Ammon's horn (tissue), 1 donor: ENCODE results near the gene FHAD1.
A peak's percentile ranks its signal among the peaks of the same experiment; 100 is the strongest.

Experiments used
- DNase-seq: peaks from one replicate; pipeline ENCODE4 v3.0.0-alpha.2; 2016; ENCODE audit warnings: low spot score

Gene FHAD1

GRCh38 chr1:15218287-15219279 lies 28.4 kb upstream of the FHAD1 start:
- no peak for DNase-seq

GRCh38 chr1:15219280-15220023 lies 27.6 kb upstream of the FHAD1 start:
- no peak for DNase-seq

- DNase-seq, result no peak
These were observed 27.0 kb upstream of the FHAD1 start for GRCh38 chr1:15220024-15220392.

GRCh38 chr1:15220825-15221431 lies 26.1 kb upstream of the FHAD1 start:
- DNase-seq, result no peak

GRCh38 chr1:15222653-15223303 lies 24.2 kb upstream of the FHAD1 start:
- no peak for DNase-seq

- peak; percentile 36 for DNase-seq
These were observed 22.7 kb upstream of the FHAD1 start for GRCh38 chr1:15224259-15224869.

GRCh38 chr1:15224974-15225373 lies 22.0 kb upstream of the FHAD1 start:
- no peak for DNase-seq

- DNase-seq, result no peak
These were observed 21.6 kb upstream of the FHAD1 start for GRCh38 chr1:15225461-15225860.

GRCh38 chr1:15226388-15227255 lies 20.4 kb upstream of the FHAD1 start:
- DNase-seq, result no peak

- DNase-seq, result no peak
These were observed 17.3 kb upstream of the FHAD1 start for GRCh38 chr1:15229707-15230131.

- DNase-seq, result no peak
These were observed 15.3 kb upstream of the FHAD1 start for GRCh38 chr1:15231714-15232201.

- no peak for DNase-seq
These were observed 13.3 kb upstream of the FHAD1 start for GRCh38 chr1:15233689-15234088.

- DNase-seq, result no peak
These were observed 10.7 kb upstream of the FHAD1 start for GRCh38 chr1:15236321-15236721.

GRCh38 chr1:15236746-15237145 lies 10.3 kb upstream of the FHAD1 start:
- DNase-seq, result no peak

- DNase-seq, result no peak
These were observed 8.2 kb upstream of the FHAD1 start for GRCh38 chr1:15238789-15239188.

- no peak for DNase-seq
These were observed 4.3 kb upstream of the FHAD1 start for GRCh38 chr1:15242766-15243165.

- no peak for DNase-seq
These were observed 3.6 kb upstream of the FHAD1 start for GRCh38 chr1:15243275-15244043.

GRCh38 chr1:15244813-15245212 lies 2.2 kb upstream of the FHAD1 start:
- no peak for DNase-seq

GRCh38 chr1:15245593-15246360 lies 1.2 kb upstream of the FHAD1 start:
- DNase-seq, result peak; percentile 38
